ENCODE measurements around the gene KCNH2.

Gene KCNH2

GRCh38 chr7:150939466-150939865 lies 38.7 kb downstream of the KCNH2 start:
- DNase-seq (ENCODE audit: extremely low read depth, low read depth) = no peak

DNA sequence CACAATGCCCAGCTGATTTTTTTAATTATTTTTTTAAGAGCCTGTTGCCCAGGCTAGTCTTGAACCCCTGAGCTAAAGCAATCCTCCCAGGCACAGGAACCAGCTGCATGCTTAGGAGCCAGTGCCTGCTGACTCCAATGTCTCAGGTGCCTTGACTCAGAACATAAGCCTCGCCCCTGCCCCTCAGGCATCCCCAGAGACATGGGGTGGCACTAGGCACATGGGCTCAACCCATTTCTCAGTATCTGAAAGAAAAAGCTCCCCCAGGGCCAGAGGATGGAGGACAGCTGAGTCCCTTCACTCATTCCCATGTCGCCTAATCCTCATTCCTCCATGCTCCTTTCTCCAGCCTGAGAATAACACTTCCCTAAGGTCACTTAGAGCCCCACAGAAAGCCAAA lies 39.1 kb downstream of the KCNH2 start:
- no peak overlapping the region for H3K4me3 ChIP-seq (replicated peaks; ENCODE audit: low read depth, low read length)
- TF ChIP-seq, protein P1, sequence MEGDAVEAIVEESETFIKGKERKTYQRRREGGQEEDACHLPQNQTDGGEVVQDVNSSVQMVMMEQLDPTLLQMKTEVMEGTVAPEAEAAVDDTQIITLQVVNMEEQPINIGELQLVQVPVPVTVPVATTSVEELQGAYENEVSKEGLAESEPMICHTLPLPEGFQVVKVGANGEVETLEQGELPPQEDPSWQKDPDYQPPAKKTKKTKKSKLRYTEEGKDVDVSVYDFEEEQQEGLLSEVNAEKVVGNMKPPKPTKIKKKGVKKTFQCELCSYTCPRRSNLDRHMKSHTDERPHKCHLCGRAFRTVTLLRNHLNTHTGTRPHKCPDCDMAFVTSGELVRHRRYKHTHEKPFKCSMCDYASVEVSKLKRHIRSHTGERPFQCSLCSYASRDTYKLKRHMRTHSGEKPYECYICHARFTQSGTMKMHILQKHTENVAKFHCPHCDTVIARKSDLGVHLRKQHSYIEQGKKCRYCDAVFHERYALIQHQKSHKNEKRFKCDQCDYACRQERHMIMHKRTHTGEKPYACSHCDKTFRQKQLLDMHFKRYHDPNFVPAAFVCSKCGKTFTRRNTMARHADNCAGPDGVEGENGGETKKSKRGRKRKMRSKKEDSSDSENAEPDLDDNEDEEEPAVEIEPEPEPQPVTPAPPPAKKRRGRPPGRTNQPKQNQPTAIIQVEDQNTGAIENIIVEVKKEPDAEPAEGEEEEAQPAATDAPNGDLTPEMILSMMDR (IDR thresholded peaks at IDR 0.05; ENCODE audit: low read depth, low read length, missing control alignments) = no peak
- no peak for DNase-seq (ENCODE audit: extremely low read depth, low read depth)

More at GRCh38 chr7:150939466-150939865, 38.7 kb downstream of the KCNH2 start:
- H3K4me3 ChIP-seq (replicated peaks; ENCODE audit: low read depth, low read length) = no peak overlapping the region
- TF ChIP-seq, protein P1 (IDR thresholded peaks at IDR 0.05; ENCODE audit: low read depth, low read length, missing control alignments) = no peak

DNA sequence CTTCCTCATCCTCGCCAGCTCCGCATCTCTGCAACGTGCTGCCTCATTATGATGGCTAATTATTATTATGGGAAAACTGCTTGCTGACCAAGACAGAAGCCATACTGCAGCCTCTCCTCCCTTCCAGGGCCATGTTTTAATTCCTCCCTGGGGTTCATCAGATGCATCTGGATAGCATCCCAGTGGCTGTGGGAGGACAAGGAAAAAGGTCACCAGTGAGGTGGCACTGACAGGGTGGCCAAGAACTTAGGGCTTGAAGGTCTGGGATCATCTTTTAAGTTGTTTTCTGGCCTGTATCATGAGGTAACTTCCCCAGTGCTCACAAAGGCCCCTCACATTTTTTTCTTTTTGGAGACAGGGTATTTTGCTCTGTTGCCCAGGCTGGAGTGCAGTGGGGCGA lies 39.6 kb downstream of the KCNH2 start:
- TF ChIP-seq, protein P1 (IDR thresholded peaks at IDR 0.05; ENCODE audit: low read depth, low read length, missing control alignments) = no peak
- DNase-seq (ENCODE audit: extremely low read depth, low read depth) = no peak
- no peak overlapping the region for H3K4me3 ChIP-seq (replicated peaks; ENCODE audit: low read depth, low read length)

GRCh38 chr7:150937848-150938561 lies 40.1 kb downstream of the KCNH2 start:
- DNase-seq (ENCODE audit: extremely low read depth, low read depth) = peak; percentile 26
- TF ChIP-seq, protein P1 (IDR thresholded peaks at IDR 0.05; ENCODE audit: low read depth, low read length, missing control alignments) = no peak
- H3K4me3 ChIP-seq (replicated peaks; ENCODE audit: low read depth, low read length) = no peak overlapping the region

DNA sequence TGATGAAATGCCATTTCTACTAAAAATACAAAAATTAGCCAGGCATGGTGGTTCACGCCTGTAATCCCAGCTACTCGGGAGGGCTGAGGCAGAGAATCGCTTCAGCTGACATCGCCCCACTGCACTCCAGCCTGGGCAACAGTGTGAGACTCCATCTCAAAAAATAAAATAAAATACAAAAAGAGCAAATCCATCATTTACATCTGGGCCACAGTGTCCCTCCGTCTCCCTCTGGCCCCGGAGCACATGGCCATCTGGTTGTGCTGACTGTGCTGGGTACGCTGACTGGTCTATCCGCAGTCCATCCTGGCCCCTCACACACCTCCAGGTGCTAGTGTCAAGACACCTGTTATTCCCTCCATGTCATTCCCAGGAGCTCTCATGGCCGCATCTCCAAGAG lies 42.1 kb downstream of the KCNH2 start:
- TF ChIP-seq, protein P1 (IDR thresholded peaks at IDR 0.05; ENCODE audit: low read depth, low read length, missing control alignments) = no peak
- DNase-seq (ENCODE audit: extremely low read depth, low read depth) = no peak
- H3K4me3 ChIP-seq (replicated peaks; ENCODE audit: low read depth, low read length) = no peak overlapping the region

DNA sequence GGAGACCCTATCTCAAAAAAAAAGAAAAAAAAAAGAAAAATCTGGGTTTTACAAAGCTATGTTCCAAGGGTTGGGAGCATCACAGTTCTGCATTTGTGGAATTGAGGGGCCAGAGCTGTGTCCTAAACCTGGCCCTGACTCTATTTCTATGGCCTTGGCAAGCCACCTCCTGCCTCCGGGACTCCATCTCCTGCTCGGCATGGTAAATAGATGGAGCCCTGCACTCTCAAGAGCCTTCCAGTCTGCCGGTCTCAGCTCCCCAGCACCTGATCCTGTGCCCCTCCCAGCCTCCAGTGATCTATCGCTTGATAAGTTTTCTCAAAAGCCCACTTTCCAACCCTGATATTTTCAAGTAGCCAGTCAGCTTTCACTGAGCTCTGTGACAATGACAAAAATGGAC lies 43.0 kb downstream of the KCNH2 start:
- TF ChIP-seq, protein P1 (IDR thresholded peaks at IDR 0.05; ENCODE audit: low read depth, low read length, missing control alignments) = no peak
- no peak overlapping the region for H3K4me3 ChIP-seq (replicated peaks; ENCODE audit: low read depth, low read length)
- DNase-seq (ENCODE audit: extremely low read depth, low read depth) = no peak

Measured in HFF-Myc (cell line).